ENCODE data around the gene ZCCHC24.

The ZCCHC24 gene

GRCh38 chr10:79465341-79465740 lies 19.9 kb upstream of the ZCCHC24 start:
- Histone ChIP-seq H3K36me3 (no peaks in the 10 kb centered on the region), H3K27me3 (no peaks in the 10 kb centered on the region), H3K4me1 (peaks cover 0 to 20% (median 10%) of the 10 kb centered on the region in 4 donors), H3K9me3 (no peaks in the 10 kb centered on the region), H3K27ac (no peak overlapping the region), H3K4me3 (no peak overlapping the region)
- no peak for TF ChIP-seq CTCF (IDR thresholded peaks at IDR 0.05)
- peak in 1 of 2 donors; percentile 33 for DNase-seq
- intact Hi-C loops (cut with DNase I; ENCODE audit: low total_unique reads), result no loop called here

DNA sequence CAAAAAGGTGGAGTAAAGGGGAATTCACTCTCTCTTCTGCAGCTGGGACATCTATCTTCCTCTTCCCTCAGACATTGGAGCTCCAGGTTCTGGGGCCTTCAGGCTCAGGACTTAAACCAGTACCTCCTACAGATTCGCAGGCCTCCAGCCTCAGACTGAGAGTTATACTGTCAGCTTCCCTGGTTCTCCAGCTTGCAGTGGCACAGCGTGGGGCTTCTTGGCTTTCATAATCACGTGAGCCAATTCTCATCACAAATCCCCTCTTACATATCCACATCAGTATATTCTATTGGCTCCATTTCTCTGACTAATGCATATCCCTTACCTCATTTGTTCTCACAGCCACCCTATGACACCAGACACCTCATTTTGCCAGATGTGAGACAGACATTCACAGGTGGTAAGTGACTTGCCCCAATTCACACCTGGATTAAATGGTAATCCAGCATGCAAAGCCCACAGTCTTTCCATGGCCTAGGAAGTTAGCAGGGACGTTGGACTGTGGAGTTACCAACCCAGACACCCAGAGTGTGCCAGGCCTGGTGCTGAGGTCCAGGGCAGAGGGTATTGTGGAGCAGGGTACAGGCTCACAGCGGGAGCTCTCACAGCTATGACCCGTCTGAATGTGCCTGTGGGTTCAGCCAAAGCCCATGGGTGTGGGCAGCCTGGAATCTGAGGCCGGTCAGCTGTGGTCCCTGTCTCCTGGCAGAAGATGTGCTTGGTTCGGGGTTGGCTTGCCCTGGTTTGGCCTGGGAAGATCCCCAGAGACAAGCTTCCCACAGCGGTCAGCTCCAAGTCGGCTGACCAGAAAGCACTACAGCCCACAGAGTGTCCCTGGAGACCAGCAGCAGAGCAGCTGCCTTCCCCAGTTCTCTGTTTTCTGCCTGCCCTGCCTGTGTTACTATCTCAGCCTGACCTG lies 18.4 kb upstream of the ZCCHC24 start:
- H3K9me3 ChIP-seq, result no peaks in the 10 kb centered on the region
- DNase-seq, result peak; percentile 45 to 86
- H3K27me3 ChIP-seq, result no peaks in the 10 kb centered on the region
- peak overlapping the region in 1 of 2 donors; percentile 19 for H3K27ac ChIP-seq
- intact Hi-C loops (cut with DNase I; ENCODE audit: low total_unique reads), result no loop called here
- H3K4me1 ChIP-seq, result peaks cover 0 to 20% (median 10%) of the 10 kb centered on the region in 4 donors
- no peak for TF ChIP-seq CTCF (IDR thresholded peaks at IDR 0.05)
- H3K36me3 ChIP-seq, result no peaks in the 10 kb centered on the region
- no peak overlapping the region for H3K4me3 ChIP-seq

- H3K27ac ChIP-seq, result no peak overlapping the region
- peaks cover 0 to 2% of the 10 kb centered on the region in 2 donors for H3K27me3 ChIP-seq
- DNase-seq, result peak in 1 of 2 donors; percentile 21
- peaks cover 0 to 13% (median 7%) of the 10 kb centered on the region in 4 donors for H3K4me1 ChIP-seq
- intact Hi-C loops (cut with DNase I; ENCODE audit: low total_unique reads), result no loop called here
- H3K36me3 ChIP-seq, result no peaks in the 10 kb centered on the region
- no peak overlapping the region for H3K4me3 ChIP-seq
- H3K9me3 ChIP-seq, result no peaks in the 10 kb centered on the region
- TF ChIP-seq CTCF (IDR thresholded peaks at IDR 0.05), result no peak
These were observed 15.3 kb upstream of the ZCCHC24 start for GRCh38 chr10:79460687-79461086.

DNA sequence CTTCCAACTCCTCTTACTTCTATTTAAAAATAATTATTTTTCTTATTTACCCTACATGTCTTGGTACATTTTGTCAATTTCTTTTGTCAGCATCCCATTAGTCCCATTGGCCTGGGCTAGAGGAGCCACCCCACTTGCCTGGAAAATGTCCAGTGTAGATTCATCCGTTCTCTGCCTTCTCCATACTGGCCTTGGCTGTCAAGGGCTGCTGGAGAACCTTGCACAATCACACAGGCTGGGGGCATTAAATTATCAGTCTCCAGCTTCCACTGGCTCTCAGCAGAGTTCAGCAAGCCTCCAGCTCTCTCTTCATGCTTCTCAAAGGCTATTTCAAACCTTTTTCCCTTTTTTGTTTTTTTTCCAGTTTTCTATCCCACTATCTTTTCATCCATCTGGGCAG lies 13.8 kb upstream of the ZCCHC24 start:
- no peak for TF ChIP-seq CTCF (IDR thresholded peaks at IDR 0.05)
- Histone ChIP-seq H3K36me3 (no peaks in the 10 kb centered on the region), H3K27me3 (peaks cover 0 to 2% of the 10 kb centered on the region in 2 donors), H3K9me3 (no peaks in the 10 kb centered on the region), H3K4me3 (no peak overlapping the region), H3K27ac (no peak overlapping the region), H3K4me1 (peaks cover 0 to 6% (median 4%) of the 10 kb centered on the region in 4 donors)
- intact Hi-C loops (cut with DNase I; ENCODE audit: low total_unique reads), result no loop called here
- DNase-seq, result peak in 1 of 2 donors; percentile 46

- TF ChIP-seq CTCF (IDR thresholded peaks at IDR 0.05), result no peak
- Histone ChIP-seq H3K4me3 (no peak overlapping the region), H3K9me3 (no peaks in the 10 kb centered on the region), H3K27ac (no peak overlapping the region), H3K36me3 (no peaks in the 10 kb centered on the region), H3K27me3 (peaks cover 0 to 2% of the 10 kb centered on the region in 2 donors), H3K4me1 (no peaks in the 10 kb centered on the region)
- intact Hi-C loops (cut with DNase I; ENCODE audit: low total_unique reads), result no loop called here
- no peak for DNase-seq
These were observed 13.1 kb upstream of the ZCCHC24 start for GRCh38 chr10:79458483-79458882.
